DMS53 treated with DMSO at 0.1 percent for 48 hours (cell line): ENCODE results near the gene PLAGL2.

Experiments used
- DNase-seq: peaks from one replicate; lab custom pipeline; 2025; ENCODE audit not compliant: unreplicated experiment; lab: John Stamatoyannopoulos, UW

The PLAGL2 gene

GRCh38 chr20:32231847-32232246 lies 24.3 kb upstream of the PLAGL2 start:
- no peak for DNase-seq

GRCh38 chr20:32231245-32231644 lies 23.7 kb upstream of the PLAGL2 start:
- DNase-seq, result no peak

- DNase-seq, result no peak
Measured at GRCh38 chr20:32230707-32231106, 23.2 kb upstream of the PLAGL2 start.

GRCh38 chr20:32229251-32229747 lies 21.8 kb upstream of the PLAGL2 start:
- no peak for DNase-seq

- DNase-seq, result no peak
Measured at GRCh38 chr20:32227744-32228688, 20.5 kb upstream of the PLAGL2 start.

- no peak for DNase-seq
Measured at GRCh38 chr20:32227306-32227705, 19.8 kb upstream of the PLAGL2 start.

- DNase-seq, result no peak
Measured at GRCh38 chr20:32226391-32226790, 18.8 kb upstream of the PLAGL2 start.

- DNase-seq, result no peak
Measured at GRCh38 chr20:32224463-32224862, 16.9 kb upstream of the PLAGL2 start.

GRCh38 chr20:32218156-32218900 lies 10.8 kb upstream of the PLAGL2 start:
- DNase-seq, result no peak

- DNase-seq, result no peak
Measured at GRCh38 chr20:32216179-32217142, 8.9 kb upstream of the PLAGL2 start.

- DNase-seq, result no peak
Measured at GRCh38 chr20:32215729-32216128, 8.2 kb upstream of the PLAGL2 start.

- DNase-seq, result no peak
Measured at GRCh38 chr20:32215147-32215546, 7.6 kb upstream of the PLAGL2 start.

GRCh38 chr20:32213870-32214269 lies 6.3 kb upstream of the PLAGL2 start:
- no peak for DNase-seq

GRCh38 chr20:32209850-32210605 lies 2.5 kb upstream of the PLAGL2 start:
- no peak for DNase-seq

GRCh38 chr20:32208499-32209154 lies 1.1 kb upstream of the PLAGL2 start:
- DNase-seq, result no peak

GRCh38 chr20:32206760-32207625 lies 550 bp downstream of the PLAGL2 start:
- DNase-seq, result no peak

GRCh38 chr20:32205843-32206759 lies 1.4 kb downstream of the PLAGL2 start:
- no peak for DNase-seq
